Adrenal gland (tissue), 5 donors: ENCODE measurements around the gene ACSL4.

Experiments used
- CTCF ChIP-seq, 6 experiments: fragments of 450-650 bp in 4 of 6; fragments of 200-600 bp in 2 of 6; sonication (generic) in 1 of 6; IDR thresholded peaks; 1 replicate in 5 of 6; 2 replicates in 1 of 6; pipeline versions ENCODE4 v1.5.1 to v1.8.0; 2016 to 2021; ENCODE audit warnings: antibody characterized with exemption in 6 of 6, mild to moderate bottlenecking in 2 of 6, moderate library complexity in 1 of 6
- POLR2A ChIP-seq, 2 donors: fragments of 450-650 bp; IDR thresholded peaks; one replicate each; pipeline ENCODE4 v1.6.1; 2017; ENCODE audit warnings: antibody characterized with exemption in 2 of 2, mild to moderate bottlenecking in 2 of 2, moderate library complexity in 1 of 2
- donor health status: DM: no; HTN: no; CAD: no.

GRCh38 chrX:109760922-109761250, 27.8 kb upstream of the ACSL4 start:
- TF ChIP-seq CTCF (IDR thresholded peaks at IDR 0.05) (no peak), POLR2A (IDR thresholded peaks at IDR 0.05) (no peak)
